NCI-H1048 (cell line): ENCODE data around the gene RAB37.

Experiments
- DNase-seq: peaks from one replicate; lab custom pipeline; 2025; lab: John Stamatoyannopoulos, UW

RAB37 gene

GRCh38 chr17:74744714-74745547 is 7.9 kb downstream of the RAB37 start:
- DNase-seq, result no peak

GRCh38 chr17:74745548-74746177 is 8.6 kb downstream of the RAB37 start:
- DNase-seq, result no peak

GRCh38 chr17:74746376-74746775 is 9.3 kb downstream of the RAB37 start:
- DNase-seq, result no peak

GRCh38 chr17:74746922-74747321 is 9.9 kb downstream of the RAB37 start:
- DNase-seq, result no peak

- DNase-seq, result no peak
Measured at GRCh38 chr17:74748279-74748528, 11.1 kb downstream of the RAB37 start.

GRCh38 chr17:74748529-74749278 is 11.6 kb downstream of the RAB37 start, which contains the start of gene NHERF1:
NHERF1 (plus strand) TSS chr17:74748628; CDS start chr17:74748847, 219 bp downstream.
- peak; percentile 73 for DNase-seq

- no peak for DNase-seq
Measured at GRCh38 chr17:74749279-74750038, 12.4 kb downstream of the RAB37 start.

GRCh38 chr17:74750039-74750326 is 12.9 kb downstream of the RAB37 start:
- no peak for DNase-seq

- no peak for DNase-seq
Measured at GRCh38 chr17:74750327-74751069, 13.4 kb downstream of the RAB37 start.

GRCh38 chr17:74752415-74752814 is 15.4 kb downstream of the RAB37 start:
- no peak for DNase-seq

- no peak for DNase-seq
Measured at GRCh38 chr17:74752822-74753401, 15.9 kb downstream of the RAB37 start.

GRCh38 chr17:74754832-74755231 is 17.8 kb downstream of the RAB37 start:
- no peak for DNase-seq

- no peak for DNase-seq
Measured at GRCh38 chr17:74755533-74755932, 18.5 kb downstream of the RAB37 start.

- no peak for DNase-seq
Measured at GRCh38 chr17:74756891-74757290, 19.8 kb downstream of the RAB37 start.

GRCh38 chr17:74757502-74757901 is 20.4 kb downstream of the RAB37 start:
- no peak for DNase-seq

- no peak for DNase-seq
Measured at GRCh38 chr17:74757931-74758847, 21.1 kb downstream of the RAB37 start.

GRCh38 chr17:74758848-74759168 is 21.8 kb downstream of the RAB37 start:
- DNase-seq, result no peak

GRCh38 chr17:74759243-74759801 is 22.3 kb downstream of the RAB37 start:
- no peak for DNase-seq

- no peak for DNase-seq
Measured at GRCh38 chr17:74759941-74760340, 22.9 kb downstream of the RAB37 start.
